Kasumi-1 (cell line): ENCODE measurements around the gene TRMT2A.
A peak's percentile ranks its signal among the peaks of the same experiment; 100 is the strongest.

Source experiments
- DNase-seq, 2 experiments: peaks; one replicate each; lab custom pipeline; 2025; lab: John Stamatoyannopoulos, UW

The TRMT2A gene

GRCh38 chr22:20102203-20102780, 14.7 kb downstream of the TRMT2A start:
- no peak for DNase-seq

DNA sequence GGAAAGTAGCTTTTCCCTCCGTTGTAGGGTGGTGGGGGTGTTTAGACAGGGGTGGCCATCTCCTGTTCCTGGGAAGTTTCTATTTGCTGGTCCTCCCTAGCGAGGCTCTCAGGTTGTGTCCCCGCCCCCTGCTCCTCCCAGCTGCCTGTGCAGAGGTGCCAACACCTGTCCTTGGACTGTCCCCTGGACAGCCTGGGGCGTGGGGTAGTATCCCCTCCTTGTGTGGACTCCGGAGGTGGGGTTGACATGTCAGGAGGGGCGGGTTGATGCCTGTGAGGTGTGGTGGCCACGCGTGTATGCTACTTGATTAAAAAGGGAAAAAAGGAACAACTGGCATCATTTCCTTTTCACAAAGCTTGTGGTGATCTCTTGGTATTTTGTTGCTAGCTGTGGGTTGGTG, 15.4 kb downstream of the TRMT2A start:
- no peak for DNase-seq

GRCh38 chr22:20099099-20099711, 17.8 kb downstream of the TRMT2A start:
- no peak for DNase-seq

DNA sequence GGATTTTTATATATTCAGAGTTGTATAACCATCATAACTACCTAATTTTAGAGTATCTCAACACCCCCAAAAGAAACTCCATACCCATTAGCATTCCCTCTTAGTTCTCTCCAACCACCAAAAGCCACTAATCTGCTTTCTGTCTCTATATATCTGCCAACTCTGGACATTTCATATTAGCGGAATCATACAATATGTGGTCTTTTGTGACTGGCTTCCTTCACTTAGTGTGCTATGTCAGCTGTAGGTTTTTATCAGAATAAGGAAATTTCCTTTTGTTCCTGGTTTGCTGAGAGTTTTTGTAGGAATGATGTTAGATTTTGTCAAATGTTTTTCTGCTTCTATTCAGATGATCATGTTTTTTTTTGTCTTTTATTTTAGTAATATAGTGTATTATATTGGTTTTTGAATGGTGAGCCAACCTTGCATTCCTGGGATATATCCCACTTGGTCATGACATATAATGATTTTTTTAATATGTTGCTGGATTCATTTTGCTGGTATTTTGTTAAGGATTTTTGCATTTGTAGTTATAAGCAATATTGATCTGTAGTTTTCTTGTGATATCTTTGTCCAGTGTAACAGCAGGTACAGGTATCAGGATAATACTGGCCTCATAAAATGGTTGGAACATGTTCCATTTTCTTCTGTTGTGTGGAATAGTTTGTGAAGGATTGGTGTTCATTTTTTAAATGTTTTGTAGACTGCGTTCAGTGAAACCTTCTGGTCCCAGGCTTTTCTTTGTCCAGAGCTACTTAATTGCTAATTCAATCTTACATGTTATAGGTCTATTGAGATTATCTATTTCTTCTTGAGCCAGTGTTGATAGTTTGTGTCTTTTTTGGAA, 20.2 kb downstream of the TRMT2A start:
- DNase-seq, result no peak

DNA sequence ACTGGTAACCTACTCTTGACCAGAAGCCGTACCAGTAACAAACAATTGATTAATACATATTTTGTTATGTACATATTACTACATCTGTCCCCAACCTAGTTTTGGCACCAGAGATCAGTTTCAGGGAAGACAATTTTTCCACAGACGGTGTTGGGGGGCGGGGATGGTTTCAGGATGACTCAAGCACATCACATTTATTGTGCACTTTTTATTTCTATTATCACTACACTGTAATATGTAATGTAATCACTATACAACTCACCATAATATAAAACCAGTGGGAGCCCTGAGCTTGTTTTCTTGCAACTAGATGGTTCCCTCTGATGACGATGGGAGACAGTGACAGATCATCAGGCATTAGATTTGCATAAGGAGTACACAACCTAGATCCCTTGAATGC, 21.5 kb downstream of the TRMT2A start:
- no peak for DNase-seq

DNA sequence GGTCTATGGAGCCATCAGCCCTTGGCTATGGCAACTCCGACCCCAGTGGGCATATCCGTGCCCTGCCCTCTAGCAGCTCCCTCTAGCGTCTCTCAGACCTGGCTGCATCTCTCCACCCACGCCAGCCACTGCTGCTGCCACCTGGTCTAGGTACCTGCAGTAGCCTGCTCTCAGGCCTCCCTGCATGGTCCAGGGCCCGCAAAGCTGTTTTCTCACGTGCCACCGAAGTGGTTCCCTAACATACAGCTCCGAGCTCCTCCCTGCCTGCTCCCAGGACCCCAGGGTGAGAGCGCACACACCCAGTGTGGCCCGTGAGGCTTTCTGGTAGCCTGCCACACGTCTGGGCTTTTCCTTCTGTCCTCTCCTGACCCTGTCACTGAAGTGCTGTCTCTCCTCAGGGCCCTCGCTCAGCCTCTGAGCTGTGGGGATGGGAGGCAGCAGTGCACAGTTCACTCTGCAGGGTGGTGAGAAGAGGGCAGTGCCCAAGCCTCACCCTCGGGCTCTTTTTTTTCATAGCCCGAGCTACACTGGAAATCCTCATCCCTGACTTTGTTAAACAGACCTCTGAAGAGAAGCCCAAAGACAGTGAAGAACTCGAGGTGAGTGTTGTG, 22.7 kb downstream of the TRMT2A start:
- DNase-seq, result no peak

GRCh38 chr22:20093418-20094196, 23.4 kb downstream of the TRMT2A start:
- no peak for DNase-seq

DNA sequence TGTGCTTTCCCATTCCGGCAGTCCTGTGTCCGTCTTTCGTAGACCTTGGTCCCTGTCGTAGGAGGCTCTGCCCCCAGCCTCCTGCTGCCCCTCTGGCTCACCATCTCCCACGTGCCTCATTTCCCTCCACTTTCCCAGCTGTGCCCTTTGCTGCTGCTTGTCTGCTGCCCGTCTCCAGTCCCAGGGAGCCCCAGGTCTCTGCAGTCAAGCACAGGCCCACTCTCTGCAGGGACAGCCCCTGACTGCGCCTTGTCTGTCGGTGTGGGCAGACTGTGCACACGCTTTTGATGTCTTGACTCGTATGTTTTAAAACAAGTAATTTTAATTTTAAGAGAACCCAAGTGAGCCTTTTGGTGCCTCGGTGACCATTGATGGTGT, 24.6 kb downstream of the TRMT2A start:
- DNase-seq, result no peak

DNA sequence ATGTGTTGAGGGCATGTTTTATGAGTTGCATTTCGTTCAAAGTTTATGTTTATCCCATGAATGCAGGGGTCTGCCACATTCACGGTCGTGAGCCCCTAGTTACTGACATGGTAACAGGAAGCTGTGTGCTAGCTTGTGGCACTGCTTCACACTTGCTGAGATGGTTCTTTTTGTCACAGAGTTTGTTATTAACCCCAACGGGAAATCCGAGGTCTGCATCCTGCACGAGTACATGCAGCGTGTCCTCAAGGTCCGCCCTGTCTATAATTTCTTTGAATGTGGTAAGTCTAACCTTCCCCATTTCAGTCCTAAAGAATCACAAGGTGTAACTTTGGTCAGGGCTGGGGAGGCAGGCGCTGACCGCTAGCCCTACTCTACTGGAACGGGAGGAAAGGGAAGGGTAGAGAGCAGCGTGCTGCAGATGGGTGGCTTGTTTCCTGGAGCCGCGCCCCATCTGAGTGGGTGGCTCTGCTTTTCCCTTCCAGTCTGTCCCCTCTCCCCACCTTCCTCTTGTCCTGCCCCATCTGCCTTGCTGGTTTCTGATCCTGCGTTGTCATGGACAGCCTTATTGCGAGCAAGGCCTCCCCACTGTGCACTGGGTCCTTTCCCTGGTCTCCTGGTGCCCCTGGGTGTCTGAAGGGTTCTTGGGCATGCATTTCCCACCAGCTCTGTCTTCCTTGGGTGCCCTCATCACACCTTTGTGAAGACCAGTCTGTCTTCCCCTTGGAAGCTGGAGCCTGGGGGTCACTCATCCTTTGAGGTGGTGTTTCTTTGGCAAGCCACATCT, 25.1 kb downstream of the TRMT2A start:
- no peak for DNase-seq

GRCh38 chr22:20090730-20091240, 26.2 kb downstream of the TRMT2A start:
- peak; percentile 25 to 35 for DNase-seq

DNA sequence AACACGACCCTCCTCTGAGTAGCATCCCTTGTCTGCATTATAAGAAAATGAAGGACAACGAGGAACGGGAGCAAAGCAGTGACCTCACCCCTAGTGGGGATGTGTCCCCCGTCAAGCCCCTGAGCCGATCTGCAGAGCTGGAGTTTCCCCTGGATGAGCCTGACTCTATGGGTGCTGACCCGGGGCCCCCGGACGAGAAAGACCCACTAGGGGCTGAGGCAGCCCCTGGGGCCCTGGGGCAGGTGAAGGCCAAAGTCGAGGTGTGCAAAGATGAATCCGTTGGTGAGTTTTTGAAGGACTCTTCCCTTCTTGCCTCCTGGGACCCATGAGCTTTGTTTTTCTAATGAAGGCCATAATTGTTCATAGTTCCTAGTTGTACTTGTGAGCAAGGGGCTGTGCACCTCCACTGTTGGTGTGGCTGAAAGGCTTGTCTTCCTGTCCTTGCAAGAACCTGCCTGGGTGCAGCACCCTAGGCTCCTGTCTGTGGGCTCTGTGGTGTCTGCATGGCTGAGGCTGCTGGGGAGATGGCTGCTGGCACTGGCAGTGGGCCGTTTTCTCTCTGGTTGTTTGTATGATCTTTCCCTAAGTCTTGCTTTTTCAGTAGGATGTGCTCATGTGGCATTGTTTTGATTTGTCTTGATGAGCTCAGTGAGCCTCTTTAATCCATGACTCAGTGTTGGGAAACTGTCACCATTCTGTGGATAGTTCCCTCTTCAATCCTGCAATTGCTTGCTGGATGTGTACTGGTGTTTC, 26.9 kb downstream of the TRMT2A start:
- DNase-seq, result no peak

- DNase-seq, result no peak
These were observed 27.6 kb downstream of the TRMT2A start for GRCh38 chr22:20089226-20089976.

DNA sequence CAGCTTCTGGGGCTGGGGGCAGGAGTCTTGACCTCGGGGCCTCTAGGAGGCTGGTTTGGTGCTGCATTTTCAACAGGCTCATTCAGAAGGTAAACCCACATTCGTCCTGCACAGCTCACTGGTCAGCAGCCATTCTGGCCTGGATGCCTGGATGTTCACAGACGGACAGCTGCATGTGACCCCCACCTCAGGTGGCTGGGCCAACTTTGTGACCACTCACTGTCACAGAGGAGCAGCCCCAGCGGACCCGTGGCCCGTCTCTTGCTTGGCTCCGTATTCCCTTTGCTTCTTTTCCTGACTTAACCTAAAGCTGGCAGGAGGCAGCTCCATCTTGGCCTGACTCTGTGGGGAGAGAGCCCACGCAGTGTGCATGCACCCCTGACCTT, 28.8 kb downstream of the TRMT2A start:
- DNase-seq, result no peak

GRCh38 chr22:20087319-20088262, 29.4 kb downstream of the TRMT2A start:
- DNase-seq, result no peak

GRCh38 chr22:20086763-20087162, 30.3 kb downstream of the TRMT2A start:
- no peak for DNase-seq

GRCh38 chr22:20086101-20086599, 30.9 kb downstream of the TRMT2A start:
- DNase-seq, result no peak

- DNase-seq, result no peak
These were observed 31.4 kb downstream of the TRMT2A start for GRCh38 chr22:20085651-20086050.
